SK-N-MC (cell line): ENCODE measurements around the gene MRPS18B.

ENCODE experiments used
- EZH2 ChIP-seq: fragments of 200-600 bp; sonication (generic); IDR thresholded peaks from one replicate; pipeline ENCODE4 v1.6.1; 2017; ENCODE audit warnings: antibody characterized with exemption
- FOXP2 ChIP-seq: optimal IDR thresholded peaks from 2 replicates; pipeline ENCODE3; 2011; ENCODE audit warnings: mild to moderate bottlenecking, moderate library complexity; ENCODE audit not compliant: insufficient read depth; ENCODE audit errors: extremely low read length, control extremely low read depth
- POLR2AphosphoS5 ChIP-seq: IDR thresholded peaks from 2 replicates; pipeline ENCODE4 v1.6.1; 2012; ENCODE audit warnings: mild to moderate bottlenecking, low read depth, low read length, borderline replicate concordance

DNA sequence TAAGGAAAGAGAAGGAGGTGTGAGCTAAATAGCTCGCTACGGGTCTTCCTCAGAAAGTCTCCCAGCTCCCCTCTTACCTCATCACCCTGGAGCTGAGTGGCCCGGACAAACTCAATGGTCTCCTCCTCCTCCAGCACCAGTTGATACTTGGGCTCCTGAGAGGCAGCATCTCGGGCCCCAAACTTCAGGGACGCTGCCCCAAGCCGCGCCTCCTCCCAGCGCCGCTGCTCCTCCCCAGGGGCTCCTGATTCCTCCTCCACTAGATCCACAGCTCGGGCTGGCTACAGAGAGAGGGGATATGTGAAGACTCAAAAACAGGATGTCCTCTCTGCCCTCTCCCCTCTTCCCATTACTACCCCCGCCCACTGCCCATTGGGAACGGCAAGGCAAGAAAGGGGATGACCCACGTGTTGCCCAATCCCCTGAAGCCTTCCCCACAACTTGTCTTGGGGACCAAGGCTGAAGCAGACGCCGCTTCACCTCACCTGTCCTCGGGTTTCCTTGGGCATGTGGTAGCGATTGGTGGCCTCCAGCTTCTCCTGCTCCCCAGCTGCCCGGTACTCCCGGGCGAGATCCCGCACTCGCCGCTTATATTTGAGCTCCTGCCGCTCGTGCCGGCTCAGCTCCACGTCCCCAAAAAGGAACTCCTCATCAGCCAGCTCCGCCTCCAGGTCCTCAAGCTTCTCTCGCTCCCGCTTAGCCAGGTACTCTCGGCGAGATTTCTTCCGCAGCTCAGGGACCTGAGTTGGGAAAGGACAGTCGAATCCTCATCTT is 47.5 kb downstream of the MRPS18B start:
- TF ChIP-seq EZH2 (no peak), POLR2AphosphoS5 (no peak), FOXP2 (no peak)
